ENCODE data around the gene JUND. TPM values are rescaled to one million over a fixed set of nuclear protein-coding genes. Genes with fewer than 3 reads are reported as not detected.

The JUND gene
- total RNA-seq, 2 experiments from 2014 or later: 79.0 to 138 TPM

- Histone ChIP-seq H3K79me2 (ENCODE audit: insufficient read depth, low read depth, low read length) (no peaks in the 10 kb centered on the region), H3K9me2 (ENCODE audit: insufficient read depth, low read length) (no peaks in the 10 kb centered on the region), H3K36me3 (ENCODE audit: insufficient read depth, low read length) (no peaks in the 10 kb centered on the region), H3K9me3 (ENCODE audit: low read length) (no peaks in the 10 kb centered on the region), H2AFZ (ENCODE audit: low read length) (no peak overlapping the region), H3K4me2 (ENCODE audit: low read length) (no peak overlapping the region), H3K4me3 (ENCODE audit: low read depth, low read length, poor library complexity, severe bottlenecking) (no peak overlapping the region), H3K4me1 (ENCODE audit: insufficient read depth, low read length, poor library complexity, severe bottlenecking) (peaks cover 31% of the 10 kb centered on the region), H4K20me1 (ENCODE audit: insufficient read depth, low read length) (no peaks in the 10 kb centered on the region), H3K27ac (ENCODE audit: low read depth, low read length, poor library complexity, severe bottlenecking) (no peak overlapping the region)
- CTCF ChIA-PET (ENCODE audit: unreplicated experiment): no interaction called here
- intact Hi-C loops (cut with micrococcal nuclease; ENCODE audit: unreplicated experiment): no loop called here
- no peak for DNase-seq (ENCODE audit: low spot score)
- POLR2A ChIA-PET: no interaction called here
- BruUV-seq (replicated peaks): no TSS peak
- TF ChIP-seq EZH2phosphoT487 (IDR thresholded peaks at IDR 0.05; ENCODE audit: borderline replicate concordance, low read depth, low read length): no peak
- TF ChIP-seq, protein P1, sequence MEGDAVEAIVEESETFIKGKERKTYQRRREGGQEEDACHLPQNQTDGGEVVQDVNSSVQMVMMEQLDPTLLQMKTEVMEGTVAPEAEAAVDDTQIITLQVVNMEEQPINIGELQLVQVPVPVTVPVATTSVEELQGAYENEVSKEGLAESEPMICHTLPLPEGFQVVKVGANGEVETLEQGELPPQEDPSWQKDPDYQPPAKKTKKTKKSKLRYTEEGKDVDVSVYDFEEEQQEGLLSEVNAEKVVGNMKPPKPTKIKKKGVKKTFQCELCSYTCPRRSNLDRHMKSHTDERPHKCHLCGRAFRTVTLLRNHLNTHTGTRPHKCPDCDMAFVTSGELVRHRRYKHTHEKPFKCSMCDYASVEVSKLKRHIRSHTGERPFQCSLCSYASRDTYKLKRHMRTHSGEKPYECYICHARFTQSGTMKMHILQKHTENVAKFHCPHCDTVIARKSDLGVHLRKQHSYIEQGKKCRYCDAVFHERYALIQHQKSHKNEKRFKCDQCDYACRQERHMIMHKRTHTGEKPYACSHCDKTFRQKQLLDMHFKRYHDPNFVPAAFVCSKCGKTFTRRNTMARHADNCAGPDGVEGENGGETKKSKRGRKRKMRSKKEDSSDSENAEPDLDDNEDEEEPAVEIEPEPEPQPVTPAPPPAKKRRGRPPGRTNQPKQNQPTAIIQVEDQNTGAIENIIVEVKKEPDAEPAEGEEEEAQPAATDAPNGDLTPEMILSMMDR (conservative IDR thresholded peaks at IDR 0.05; ENCODE audit: low read length): no peak
These were observed 17.2 kb upstream of the JUND start for GRCh38 chr19:18298601-18299000.

DNA sequence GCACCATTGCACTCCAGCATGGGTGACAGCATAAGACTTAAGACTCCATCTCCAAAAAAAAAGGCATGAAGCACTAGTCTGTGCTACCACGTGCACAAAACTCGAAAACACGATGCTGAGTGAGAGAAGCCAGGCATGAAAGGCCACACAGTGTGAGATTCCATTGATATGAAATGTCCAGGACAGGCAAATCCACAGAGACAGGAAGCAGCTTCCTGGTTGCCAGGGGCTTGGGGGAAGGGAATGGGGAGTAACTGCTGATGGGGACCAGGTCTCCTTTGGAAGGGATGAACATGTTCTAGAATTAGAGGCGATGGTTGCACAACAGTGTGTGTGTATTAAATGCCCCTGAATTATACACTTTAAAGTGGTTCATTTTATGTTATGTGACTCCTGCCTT, 15.9 kb upstream of the JUND start:
- peaks cover 31% of the 10 kb centered on the region for H3K4me1 ChIP-seq (ENCODE audit: insufficient read depth, low read length, poor library complexity, severe bottlenecking)
- H3K4me3 ChIP-seq (ENCODE audit: low read depth, low read length, poor library complexity, severe bottlenecking): no peak overlapping the region
- no TSS peak for BruUV-seq (replicated peaks)
- TF ChIP-seq, protein P1 (conservative IDR thresholded peaks at IDR 0.05; ENCODE audit: low read length): no peak
- TF ChIP-seq EZH2phosphoT487 (IDR thresholded peaks at IDR 0.05; ENCODE audit: borderline replicate concordance, low read depth, low read length): no peak
- POLR2A ChIA-PET: no interaction called here
- H2AFZ ChIP-seq (ENCODE audit: low read length): no peak overlapping the region
- no peak overlapping the region for H3K4me2 ChIP-seq (ENCODE audit: low read length)
- no peaks in the 10 kb centered on the region for H4K20me1 ChIP-seq (ENCODE audit: insufficient read depth, low read length)
- H3K79me2 ChIP-seq (ENCODE audit: insufficient read depth, low read depth, low read length): no peaks in the 10 kb centered on the region
- no peak for DNase-seq (ENCODE audit: low spot score)
- no peaks in the 10 kb centered on the region for H3K9me3 ChIP-seq (ENCODE audit: low read length)
- CTCF ChIA-PET (ENCODE audit: unreplicated experiment): no interaction called here
- no peak overlapping the region for H3K27ac ChIP-seq (ENCODE audit: low read depth, low read length, poor library complexity, severe bottlenecking)
- no peaks in the 10 kb centered on the region for H3K36me3 ChIP-seq (ENCODE audit: insufficient read depth, low read length)
- H3K9me2 ChIP-seq (ENCODE audit: insufficient read depth, low read length): no peaks in the 10 kb centered on the region
- intact Hi-C loops (cut with micrococcal nuclease; ENCODE audit: unreplicated experiment): no loop called here

GRCh38 chr19:18295034-18295451, 13.6 kb upstream of the JUND start:
- H3K36me3 ChIP-seq (ENCODE audit: insufficient read depth, low read length): no peaks in the 10 kb centered on the region
- H3K9me2 ChIP-seq (ENCODE audit: insufficient read depth, low read length): no peaks in the 10 kb centered on the region
- no peaks in the 10 kb centered on the region for H4K20me1 ChIP-seq (ENCODE audit: insufficient read depth, low read length)
- intact Hi-C loops (cut with micrococcal nuclease; ENCODE audit: unreplicated experiment): no loop called here
- no peak overlapping the region for H3K4me3 ChIP-seq (ENCODE audit: low read depth, low read length, poor library complexity, severe bottlenecking)
- TF ChIP-seq EZH2phosphoT487 (IDR thresholded peaks at IDR 0.05; ENCODE audit: borderline replicate concordance, low read depth, low read length): no peak
- TF ChIP-seq, protein P1 (conservative IDR thresholded peaks at IDR 0.05; ENCODE audit: low read length): no peak
- H3K4me2 ChIP-seq (ENCODE audit: low read length): no peak overlapping the region
- ChIA-PET POLR2A (no interaction called here), CTCF (ENCODE audit: unreplicated experiment) (no interaction called here)
- no peak overlapping the region for H3K27ac ChIP-seq (ENCODE audit: low read depth, low read length, poor library complexity, severe bottlenecking)
- no peak overlapping the region for H2AFZ ChIP-seq (ENCODE audit: low read length)
- DNase-seq (ENCODE audit: low spot score): no peak
- no peaks in the 10 kb centered on the region for H3K79me2 ChIP-seq (ENCODE audit: insufficient read depth, low read depth, low read length)
- no TSS peak for BruUV-seq (replicated peaks)
- no peaks in the 10 kb centered on the region for H3K9me3 ChIP-seq (ENCODE audit: low read length)
- peaks cover 52% of the 10 kb centered on the region for H3K4me1 ChIP-seq (ENCODE audit: insufficient read depth, low read length, poor library complexity, severe bottlenecking)

Measured in OCI-LY7 (cell line).